CD4-positive, CD25-positive, alpha-beta regulatory T cell (primary cell): Measurements from ENCODE around the gene CRABP1. TPM values are rescaled to one million over a fixed set of nuclear protein-coding genes. Genes with fewer than 3 reads are reported as not detected.

Experiments
- ATAC-seq, 2 donors: fragments of 150-1000 bp; cut with Tn5 transposase; one replicate each; pipeline ENCODE4 v1.10.0; 2021; ENCODE audit warnings: low read depth in 2 of 2, moderate number of reproducible peaks in 2 of 2, moderate library complexity in 1 of 2
- DNase-seq, 3 donors: peaks; one replicate each; pipeline versions ENCODE4 v3.0.0 to v3.0.0-alpha.2; 2012 to 2022; ENCODE audit warnings: mixed read lengths in 1 of 3
- H3K27ac ChIP-seq: one replicate; pipeline ENCODE4 v1.7.0; 2013; ENCODE audit warnings: mild to moderate bottlenecking, low read length; ENCODE audit not compliant: insufficient read depth, poor library complexity, severe bottlenecking
- H3K27me3 ChIP-seq: one replicate; pipeline ENCODE4 v1.7.0; 2013; ENCODE audit warnings: low read length; ENCODE audit not compliant: control insufficient read depth, insufficient read depth
- H3K36me3 ChIP-seq: one replicate; pipeline ENCODE4 v1.7.0; 2013; ENCODE audit warnings: mild to moderate bottlenecking, low read length, moderate library complexity; ENCODE audit not compliant: control insufficient read depth, insufficient read depth
- H3K4me1 ChIP-seq: 2 replicates; pipeline ENCODE4 v1.7.0; 2013; ENCODE audit warnings: mild to moderate bottlenecking, low read length; ENCODE audit not compliant: insufficient read depth, control insufficient read depth, poor library complexity, severe bottlenecking
- H3K4me3 ChIP-seq: one replicate; pipeline ENCODE4 v1.7.0; 2013; ENCODE audit warnings: low read depth, mild to moderate bottlenecking, low read length, moderate library complexity
- H3K9me3 ChIP-seq, 2 experiments: 1 replicate in 1 of 2; 2 replicates in 1 of 2; pipeline ENCODE4 v1.7.0; 2013; ENCODE audit warnings: low read length in 2 of 2, mild to moderate bottlenecking in 1 of 2, moderate library complexity in 1 of 2; ENCODE audit not compliant: control insufficient read depth in 2 of 2
- H3K27ac Mint-ChIP-seq, 3 donors: one replicate each; pipeline ENCODE4 v1.8.0; 2020 to 2022; ENCODE audit warnings: mild to moderate bottlenecking in 3 of 3, mixed read lengths in 3 of 3, moderate library complexity in 2 of 3
- H3K27me3 Mint-ChIP-seq: one replicate; pipeline ENCODE4 v1.8.0; 2022; ENCODE audit warnings: mild to moderate bottlenecking, mixed read lengths
- H3K36me3 Mint-ChIP-seq: one replicate; pipeline ENCODE4 v1.8.0; 2020; ENCODE audit warnings: mixed read lengths
- H3K4me1 Mint-ChIP-seq, 4 donors: one replicate each; pipeline ENCODE4 v1.8.0; 2020 to 2022; ENCODE audit warnings: mixed read lengths in 4 of 4, mild to moderate bottlenecking in 1 of 4
- H3K4me3 Mint-ChIP-seq, 4 donors: one replicate each; pipeline ENCODE4 v1.8.0; 2020 to 2022; ENCODE audit warnings: mild to moderate bottlenecking in 4 of 4, mixed read lengths in 4 of 4, moderate library complexity in 3 of 4
- H3K9me3 Mint-ChIP-seq, 7 donors: one replicate each; pipeline ENCODE4 v1.8.0; 2020 to 2022; ENCODE audit warnings: mixed read lengths in 7 of 7, mild to moderate bottlenecking in 3 of 7, moderate library complexity in 2 of 7
- polyA plus RNA-seq, 4 donors: library from polyadenylated mRNA; unstranded; fragments of 300-500 nt; fragmentation: Illumina TruSeq; gene quantifications; one replicate each; pipeline ENCODE4 v1.2.3, GENCODE V29; 2021
- total RNA-seq: library from RNA; stranded (reverse); gene quantifications from one replicate; pipeline ENCODE4 v1.2.3, GENCODE V29; 2022

The CRABP1 gene
- total and polyA plus RNA-seq, 5 donors from 2014 or later: not detected

- Mint-ChIP-seq H3K4me3 (no peak overlapping the region), H3K4me1 (no peaks in the 10 kb centered on the region), H3K27me3 (peaks cover 14% of the 10 kb centered on the region), H3K27ac (no peak overlapping the region), H3K36me3 (no peaks in the 10 kb centered on the region), H3K9me3 (no peaks in the 10 kb centered on the region)
- Histone ChIP-seq H3K27ac (no peak overlapping the region), H3K9me3 (no peaks in the 10 kb centered on the region), H3K36me3 (no peaks in the 10 kb centered on the region), H3K4me3 (no peak overlapping the region), H3K4me1 (no peaks in the 10 kb centered on the region), H3K27me3 (no peaks in the 10 kb centered on the region)
- ATAC-seq: no peak
- DNase-seq: no peak
Observed at GRCh38 chr15:78320183-78320582, 20.0 kb upstream of the CRABP1 start.

DNA sequence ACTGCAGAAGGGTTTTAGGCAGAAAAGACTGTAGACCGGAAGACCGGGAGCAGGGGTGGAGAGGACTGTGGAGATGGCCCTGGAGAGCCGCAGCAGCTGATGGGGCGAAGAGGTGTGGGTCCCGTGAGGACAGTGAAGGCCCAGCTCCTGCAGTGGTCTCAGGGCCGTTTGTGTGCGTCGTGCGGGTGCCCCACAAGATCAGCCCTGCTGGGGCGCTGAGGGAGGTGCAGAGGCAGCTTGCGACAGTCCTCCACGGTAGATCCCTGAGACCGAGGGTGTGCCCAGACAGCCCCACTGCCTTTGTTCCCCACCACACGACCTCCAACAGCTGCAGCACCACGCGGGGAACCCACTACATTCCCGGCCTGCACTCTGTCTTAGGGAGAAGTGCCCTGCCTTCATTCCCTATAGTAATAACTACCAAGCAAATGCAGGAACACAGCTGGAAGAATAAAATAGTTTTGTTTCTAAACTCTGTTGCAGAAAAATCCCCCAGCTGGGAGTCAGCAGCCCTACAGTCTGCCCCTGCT, 19.0 kb upstream of the CRABP1 start:
- ATAC-seq (no peak), DNase-seq (no peak)
- Histone ChIP-seq H3K27me3 (no peaks in the 10 kb centered on the region), H3K4me1 (no peaks in the 10 kb centered on the region), H3K4me3 (no peak overlapping the region), H3K36me3 (no peaks in the 10 kb centered on the region), H3K9me3 (no peaks in the 10 kb centered on the region), H3K27ac (no peak overlapping the region)
- peaks cover 9% of the 10 kb centered on the region for H3K27me3 Mint-ChIP-seq
- H3K27ac Mint-ChIP-seq: no peak overlapping the region
- H3K36me3 Mint-ChIP-seq: no peaks in the 10 kb centered on the region
- H3K9me3 Mint-ChIP-seq: no peaks in the 10 kb centered on the region
- no peak overlapping the region for H3K4me3 Mint-ChIP-seq
- H3K4me1 Mint-ChIP-seq: no peaks in the 10 kb centered on the region

- ATAC-seq (no peak), DNase-seq (no peak)
- H3K27ac ChIP-seq: no peak overlapping the region
Observed at GRCh38 chr15:78321786-78322185, 18.4 kb upstream of the CRABP1 start.

DNA sequence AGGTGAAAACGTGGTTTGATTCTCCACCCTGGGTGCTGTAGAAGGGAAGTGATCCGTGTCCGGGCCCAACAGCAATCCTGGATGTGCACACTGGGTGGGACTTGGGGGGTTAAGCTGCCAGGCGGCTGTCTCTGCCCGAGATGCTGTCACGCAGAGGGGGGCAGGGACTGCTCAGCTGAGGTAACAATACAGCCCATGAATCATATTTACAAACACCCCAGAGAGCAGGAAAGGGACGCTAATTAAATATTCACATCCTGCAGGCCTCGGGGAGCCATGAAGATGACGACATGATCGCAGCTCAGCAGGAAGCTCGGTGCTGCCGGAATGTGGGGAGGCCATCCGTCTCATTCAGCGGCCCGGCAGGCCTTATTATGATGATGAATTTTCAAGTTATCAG, 17.9 kb upstream of the CRABP1 start:
- no peaks in the 10 kb centered on the region for H3K36me3 Mint-ChIP-seq
- H3K36me3 ChIP-seq: no peaks in the 10 kb centered on the region
- DNase-seq: no peak

More at GRCh38 chr15:78321786-78322185, 18.4 kb upstream of the CRABP1 start:
- peaks cover 9% of the 10 kb centered on the region for H3K27me3 Mint-ChIP-seq
- H3K27ac Mint-ChIP-seq: no peak overlapping the region
- no peaks in the 10 kb centered on the region for H3K4me1 Mint-ChIP-seq
- Histone ChIP-seq H3K4me1 (no peaks in the 10 kb centered on the region), H3K4me3 (no peak overlapping the region), H3K27me3 (no peaks in the 10 kb centered on the region), H3K36me3 (no peaks in the 10 kb centered on the region), H3K9me3 (no peaks in the 10 kb centered on the region)
- H3K9me3 Mint-ChIP-seq: no peaks in the 10 kb centered on the region
- H3K4me3 Mint-ChIP-seq: no peak overlapping the region
- no peaks in the 10 kb centered on the region for H3K36me3 Mint-ChIP-seq

DNA sequence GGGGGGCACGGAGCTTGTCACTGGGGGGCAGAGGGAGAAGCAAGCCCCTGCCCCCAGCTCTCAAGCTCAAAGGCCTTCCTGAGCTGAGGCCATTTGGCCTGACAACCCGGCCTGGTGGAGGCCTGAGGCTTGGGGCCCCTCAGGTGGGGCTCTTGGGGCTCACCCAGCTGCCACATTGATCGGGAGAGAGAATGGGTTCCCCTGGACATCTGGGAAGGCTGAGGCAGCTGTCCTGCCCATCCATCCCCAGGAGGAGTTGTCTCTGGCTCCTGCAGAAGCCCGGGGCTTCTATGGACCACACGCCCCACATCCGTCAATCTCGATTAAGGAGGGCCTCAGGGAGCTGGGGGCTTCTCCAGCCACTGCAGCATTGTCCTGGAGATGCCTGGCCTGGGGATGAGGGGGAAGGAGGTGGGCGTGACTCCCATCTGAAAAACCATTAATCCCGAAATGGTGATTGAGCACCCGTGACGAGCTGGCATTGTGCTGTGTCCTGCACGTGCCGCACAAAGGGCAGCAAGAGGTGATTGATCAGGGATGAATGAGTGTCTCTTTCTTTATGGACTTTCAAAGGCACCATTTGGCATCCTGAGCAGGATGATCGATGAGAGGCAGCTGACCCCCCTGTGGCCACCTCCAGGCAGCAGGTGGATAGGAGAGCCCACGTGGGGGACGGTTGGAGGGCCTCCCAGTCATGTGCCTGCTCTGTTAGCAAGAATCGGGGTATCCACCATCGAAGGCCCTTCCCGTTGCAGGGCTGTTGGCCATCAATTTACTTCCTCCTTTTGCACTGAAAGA, 17.2 kb upstream of the CRABP1 start:
- ATAC-seq (no peak), DNase-seq (no peak)
- no peaks in the 10 kb centered on the region for H3K4me1 Mint-ChIP-seq
- H3K36me3 ChIP-seq: no peaks in the 10 kb centered on the region
- H3K9me3 Mint-ChIP-seq: no peaks in the 10 kb centered on the region
- no peak overlapping the region for H3K27ac Mint-ChIP-seq
- no peaks in the 10 kb centered on the region for H3K36me3 Mint-ChIP-seq
- no peaks in the 10 kb centered on the region for H3K4me1 ChIP-seq
- no peak overlapping the region for H3K4me3 ChIP-seq
- peaks cover 6% of the 10 kb centered on the region for H3K27me3 Mint-ChIP-seq
- H3K4me3 Mint-ChIP-seq: no peak overlapping the region
- no peaks in the 10 kb centered on the region for H3K9me3 ChIP-seq
- H3K27me3 ChIP-seq: no peaks in the 10 kb centered on the region
- no peak overlapping the region for H3K27ac ChIP-seq

More for the DNA sequence above, 17.9 kb upstream of the CRABP1 start:
- H3K27ac ChIP-seq: no peak overlapping the region
- Mint-ChIP-seq H3K4me1 (no peaks in the 10 kb centered on the region), H3K27ac (no peak overlapping the region), H3K9me3 (no peaks in the 10 kb centered on the region), H3K27me3 (peaks cover 9% of the 10 kb centered on the region), H3K4me3 (no peak overlapping the region)
- H3K9me3 ChIP-seq: no peaks in the 10 kb centered on the region
- H3K4me3 ChIP-seq: no peak overlapping the region
- H3K4me1 ChIP-seq: no peaks in the 10 kb centered on the region
- no peak for ATAC-seq
- H3K27me3 ChIP-seq: no peaks in the 10 kb centered on the region

GRCh38 chr15:78323693-78324092, 16.5 kb upstream of the CRABP1 start:
- Histone ChIP-seq H3K27ac (no peak overlapping the region), H3K4me1 (no peaks in the 10 kb centered on the region), H3K9me3 (no peaks in the 10 kb centered on the region), H3K27me3 (no peaks in the 10 kb centered on the region), H3K36me3 (no peaks in the 10 kb centered on the region), H3K4me3 (no peak overlapping the region)
- H3K4me3 Mint-ChIP-seq: no peak overlapping the region
- H3K27ac Mint-ChIP-seq: no peak overlapping the region
- ATAC-seq (no peak), DNase-seq (no peak)
- H3K9me3 Mint-ChIP-seq: no peaks in the 10 kb centered on the region
- H3K27me3 Mint-ChIP-seq: peaks cover 6% of the 10 kb centered on the region
- no peaks in the 10 kb centered on the region for H3K36me3 Mint-ChIP-seq
- no peaks in the 10 kb centered on the region for H3K4me1 Mint-ChIP-seq

GRCh38 chr15:78324144-78324543, 16.0 kb upstream of the CRABP1 start:
- Histone ChIP-seq H3K4me1 (no peaks in the 10 kb centered on the region), H3K36me3 (no peaks in the 10 kb centered on the region), H3K27ac (no peak overlapping the region), H3K9me3 (no peaks in the 10 kb centered on the region), H3K4me3 (no peak overlapping the region), H3K27me3 (no peaks in the 10 kb centered on the region)
- H3K36me3 Mint-ChIP-seq: no peaks in the 10 kb centered on the region
- H3K4me1 Mint-ChIP-seq: no peaks in the 10 kb centered on the region
- peaks cover 2% of the 10 kb centered on the region for H3K27me3 Mint-ChIP-seq
- ATAC-seq (no peak), DNase-seq (no peak)
- no peak overlapping the region for H3K27ac Mint-ChIP-seq
- no peaks in the 10 kb centered on the region for H3K9me3 Mint-ChIP-seq
- H3K4me3 Mint-ChIP-seq: no peak overlapping the region
